ENCODE measurements around the gene CENPE.
"Not testable (repeated sequence)": the region's sequence is repeated elsewhere in the genome, so short reads cannot be mapped to it uniquely, and the experiment has no call there.

- TF ChIP-seq CTCF, POLR2A (IDR thresholded peaks at IDR 0.05): not testable (repeated sequence)
Observed at GRCh38 chr4:103169750-103170149, 28.4 kb downstream of the CENPE start.

Measured in tibial nerve (tissue), 3 donors.